NCI-H526 treated with DMSO at 0.1 percent for 48 hours (cell line): ENCODE measurements around the gene RAB43.
"Not testable (repeated sequence)": the region's sequence is repeated elsewhere in the genome, so short reads cannot be mapped to it uniquely, and the experiment has no call there.

ENCODE experiments used
- DNase-seq: peaks from one replicate; lab custom pipeline; 2025; lab: John Stamatoyannopoulos, UW

The RAB43 gene

DNA sequence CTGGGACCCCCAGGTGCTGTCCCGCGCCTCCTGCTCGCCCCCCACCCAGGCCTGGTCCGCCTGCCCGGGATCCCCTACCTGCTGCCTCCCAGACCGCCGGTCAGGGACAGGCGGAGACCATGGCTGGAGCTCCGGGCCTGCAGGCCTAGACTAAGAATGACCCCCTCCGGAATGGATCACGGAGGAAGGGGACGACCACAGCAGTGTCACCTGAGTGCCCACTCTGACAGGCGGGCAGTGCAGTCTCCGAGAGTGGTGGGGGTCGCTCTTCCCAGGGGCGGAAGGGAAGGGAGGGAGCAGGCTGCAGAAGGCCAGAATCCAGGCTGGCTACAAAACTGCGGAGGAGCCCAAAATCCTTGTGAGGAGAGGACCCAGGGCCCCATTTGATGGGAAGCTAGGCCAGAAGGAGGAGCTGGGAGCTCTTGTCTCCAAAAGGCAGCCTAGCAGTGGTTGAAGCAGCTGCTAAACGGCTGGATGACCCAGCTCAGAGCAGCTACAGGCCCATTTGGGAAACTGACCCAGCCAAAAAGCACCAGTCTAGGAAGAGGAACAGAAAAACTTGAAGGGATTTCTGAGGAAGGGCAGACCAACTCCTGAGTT lies 908 bp upstream of the RAB43 start:
- DNase-seq, result no peak

DNA sequence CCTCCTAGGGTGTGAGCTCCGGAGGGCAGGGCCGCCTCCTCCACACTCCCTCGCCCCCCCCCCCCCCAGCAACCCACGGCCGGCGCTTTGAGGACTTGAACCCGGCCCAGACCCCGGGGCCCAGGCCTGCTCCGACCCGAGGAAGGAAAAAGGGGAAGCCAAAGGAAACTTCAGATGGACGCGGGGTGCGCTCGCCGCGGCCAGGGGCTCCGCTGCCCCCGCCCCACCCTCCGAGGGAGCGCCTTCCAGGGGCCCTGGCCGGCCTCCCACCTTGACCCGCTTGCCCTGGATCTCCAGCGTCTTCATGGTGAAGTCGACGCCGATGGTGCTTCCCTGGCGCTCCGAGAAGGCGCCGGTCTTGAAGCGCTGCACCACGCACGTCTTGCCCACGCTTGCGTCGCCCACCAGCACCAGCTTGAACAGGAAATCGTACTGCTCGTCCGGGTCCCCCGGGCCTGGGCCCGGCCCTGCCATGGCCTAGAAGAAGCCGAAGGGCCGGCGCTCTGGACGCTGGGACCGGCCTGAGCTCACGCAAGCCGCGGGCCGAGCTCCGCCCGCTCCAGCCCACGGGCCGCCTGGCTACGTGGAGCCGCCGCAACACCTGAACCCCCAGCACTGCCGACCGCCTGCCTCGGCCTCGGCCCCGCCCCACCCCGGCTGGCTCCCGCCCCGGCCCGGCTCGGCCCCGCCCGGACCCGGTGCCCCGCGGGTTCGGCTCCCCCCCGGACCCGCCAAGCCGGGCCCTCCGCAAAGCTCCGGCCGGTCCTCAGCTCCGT lies 400 bp downstream of the RAB43 start:
- DNase-seq, result no peak

DNA sequence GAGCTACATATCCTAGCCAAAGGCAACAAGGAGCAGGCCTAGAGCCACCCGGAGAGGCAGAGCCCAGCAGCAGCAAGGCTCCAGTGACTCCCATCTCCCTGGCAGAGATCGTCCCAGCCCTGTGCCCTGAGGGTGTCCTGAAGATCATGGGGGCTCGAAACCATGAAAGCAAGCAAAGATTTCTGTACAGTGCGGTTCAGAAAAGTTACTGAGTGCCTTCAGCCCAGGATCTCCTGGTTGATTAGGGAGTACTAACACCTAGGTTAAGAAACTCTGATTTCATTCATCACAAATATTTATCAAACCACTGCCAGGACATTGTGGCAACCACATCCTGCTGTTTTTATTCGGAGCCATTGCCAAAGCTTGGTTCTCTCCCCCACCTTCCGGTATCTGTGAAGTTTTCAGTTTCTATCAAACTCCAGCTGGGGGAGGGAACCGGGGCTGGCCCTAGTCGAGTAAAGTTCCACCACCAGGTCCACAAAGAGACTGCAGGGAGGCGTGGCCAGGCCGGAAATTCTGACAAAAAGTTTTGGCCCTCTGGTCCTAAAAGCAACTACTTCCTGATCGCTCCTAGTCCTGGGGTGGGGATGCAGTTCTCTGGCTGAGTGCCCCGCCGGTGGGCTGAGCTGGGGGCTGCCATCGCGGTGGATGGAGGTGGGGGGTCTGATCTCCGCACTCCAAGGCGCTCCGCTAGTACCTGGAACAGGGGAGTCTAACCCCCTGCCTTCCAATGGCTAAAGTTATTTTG lies 1.2 kb downstream of the RAB43 start:
- DNase-seq, result no peak

DNA sequence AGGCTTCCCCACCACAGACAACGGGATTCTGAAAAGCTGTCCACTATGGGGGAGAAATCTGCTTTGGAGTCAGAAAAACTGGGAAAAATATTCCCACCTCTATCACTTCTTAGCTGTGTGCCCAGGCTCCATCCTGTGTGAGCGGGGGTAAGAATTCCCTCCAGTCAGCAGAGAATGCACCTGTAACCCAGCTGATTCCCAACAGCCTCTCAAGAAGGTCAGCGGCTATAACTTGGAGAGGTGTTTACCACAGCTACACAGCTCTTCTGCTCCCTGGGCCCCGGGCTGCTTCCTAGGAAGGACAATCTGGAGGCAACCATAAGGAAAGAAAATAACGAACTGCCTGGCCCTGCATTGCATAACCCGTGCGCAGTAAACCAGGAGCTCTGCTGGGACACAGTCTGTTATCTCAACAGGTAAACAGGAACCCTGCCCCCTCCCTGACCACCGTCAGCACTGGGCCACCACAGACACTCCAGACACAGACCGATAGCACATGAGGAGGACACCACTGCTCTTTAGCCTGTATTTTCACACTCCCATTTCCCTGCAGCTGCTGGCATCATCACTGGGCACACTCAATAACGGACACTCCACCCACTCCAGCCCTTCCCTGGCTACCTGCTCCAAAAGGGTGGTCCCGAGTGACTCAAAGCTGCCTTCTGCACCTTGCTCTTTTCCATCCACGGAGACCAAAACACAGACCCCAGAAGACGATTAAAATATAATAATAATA lies 2.1 kb downstream of the RAB43 start:
- DNase-seq, result no peak

DNA sequence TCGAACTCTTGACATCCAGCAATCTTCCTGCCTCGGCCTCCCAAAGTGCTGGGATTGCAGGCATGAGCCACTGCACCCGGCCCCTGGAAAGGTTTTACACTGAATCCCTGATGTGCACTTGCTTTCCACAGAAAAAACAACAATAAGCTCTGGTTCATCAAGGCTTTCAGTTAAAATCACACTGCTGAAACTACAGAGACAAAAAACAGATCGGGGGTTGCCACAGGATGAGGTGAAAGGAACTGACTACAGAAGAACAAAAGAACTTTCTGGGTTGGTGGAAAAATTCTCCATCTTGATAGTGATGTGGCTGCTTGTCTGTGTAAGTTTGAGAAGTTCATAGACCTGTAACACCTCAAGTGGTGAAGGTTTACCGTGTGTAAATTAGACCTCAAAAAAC lies 2.9 kb downstream of the RAB43 start:
- DNase-seq, result no peak

DNA sequence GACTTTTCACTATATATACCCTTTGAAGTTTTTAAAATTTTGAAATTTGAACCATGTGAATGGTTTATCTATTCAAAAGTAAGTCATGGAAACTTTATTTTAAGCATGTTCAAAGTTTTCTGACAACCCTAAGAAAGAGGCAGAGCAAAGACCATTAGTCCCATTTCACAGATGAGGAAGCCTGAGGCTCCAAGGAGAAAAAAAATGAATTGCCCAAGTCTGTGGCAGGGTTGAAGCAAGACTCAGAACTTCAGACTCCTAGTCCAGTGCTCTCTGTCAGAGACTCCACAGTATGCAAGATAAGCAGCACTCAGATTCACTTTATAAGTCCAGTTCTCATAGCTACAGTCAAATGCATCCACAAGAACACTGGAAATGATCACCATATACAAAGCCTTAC lies 4.5 kb downstream of the RAB43 start:
- DNase-seq, result no peak

DNA sequence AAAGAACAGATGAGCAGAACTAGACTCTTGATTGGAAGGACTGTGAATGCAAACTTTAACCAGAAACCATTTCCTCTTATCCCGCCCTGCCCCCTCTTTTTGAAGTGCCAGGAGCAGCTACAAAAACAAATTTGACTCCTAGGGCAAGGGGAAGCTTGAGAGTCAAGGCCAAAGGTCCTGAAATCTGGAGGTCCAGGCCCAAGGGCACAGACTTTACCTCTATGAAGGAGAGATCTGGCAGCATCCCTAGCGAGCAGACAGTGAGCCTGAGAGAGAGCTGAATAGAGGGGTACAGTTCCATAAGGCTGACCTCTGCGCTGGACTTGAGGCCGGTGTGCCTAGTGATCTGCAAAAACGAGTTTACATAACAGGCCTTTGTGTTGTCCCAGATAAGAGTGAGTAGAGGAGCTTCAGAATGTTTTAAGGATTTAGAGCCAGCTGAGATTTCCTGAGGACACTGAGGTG lies 5.1 kb downstream of the RAB43 start:
- DNase-seq, result no peak

DNA sequence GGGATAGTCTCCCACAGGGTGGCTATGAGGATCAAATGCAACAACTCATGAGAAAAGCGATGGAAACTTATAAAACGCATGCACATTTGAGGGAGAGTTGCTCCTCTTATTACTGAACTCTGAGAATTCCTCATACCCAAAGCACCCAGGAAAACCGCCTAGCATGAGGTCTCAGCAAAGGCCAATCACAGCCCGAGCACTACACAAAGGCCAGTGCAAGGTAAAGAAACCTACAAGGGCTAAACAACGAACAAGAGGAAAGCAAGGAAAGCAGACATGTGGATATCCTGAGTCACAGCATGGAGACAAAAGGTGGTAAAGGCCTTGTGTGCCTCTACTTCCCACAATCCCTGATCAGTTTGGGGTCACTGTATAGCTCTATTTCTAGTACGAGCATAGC lies 7.1 kb downstream of the RAB43 start:
- DNase-seq, result no peak

DNA sequence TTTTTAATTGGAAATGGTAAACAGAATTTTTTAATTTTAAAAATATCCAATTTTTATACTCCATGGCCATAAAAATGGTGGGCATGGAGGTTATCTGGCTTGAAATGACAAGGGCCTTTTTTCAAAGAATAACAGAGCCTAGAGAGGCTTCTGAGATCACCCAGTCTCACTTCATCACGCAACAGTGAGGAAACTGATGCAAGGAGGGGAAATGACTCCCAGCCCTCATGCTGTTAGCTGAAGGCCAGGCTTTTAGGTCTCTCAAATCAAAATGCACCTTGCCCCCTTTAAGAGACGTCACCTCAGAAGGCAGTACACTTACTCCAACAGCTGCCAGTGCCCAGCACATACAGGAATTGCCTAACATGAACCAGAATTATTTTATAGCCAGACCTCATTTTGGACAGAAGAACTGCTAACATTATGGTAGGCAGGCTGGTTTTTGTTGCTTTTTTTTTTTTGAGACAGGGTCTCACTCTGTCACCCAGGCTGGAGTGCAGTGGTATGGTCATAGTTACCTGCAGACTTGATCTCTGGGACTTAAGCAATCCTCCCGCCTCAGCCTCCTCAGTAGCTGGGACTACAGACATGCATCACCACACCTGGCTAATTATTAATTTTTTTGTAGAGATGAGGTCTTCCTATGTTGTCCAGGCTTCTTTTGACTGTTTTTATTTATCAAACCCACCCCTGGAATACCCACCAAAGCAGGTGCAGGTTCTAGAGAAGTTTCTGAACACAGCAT lies 9.1 kb downstream of the RAB43 start:
- DNase-seq, result no peak

DNA sequence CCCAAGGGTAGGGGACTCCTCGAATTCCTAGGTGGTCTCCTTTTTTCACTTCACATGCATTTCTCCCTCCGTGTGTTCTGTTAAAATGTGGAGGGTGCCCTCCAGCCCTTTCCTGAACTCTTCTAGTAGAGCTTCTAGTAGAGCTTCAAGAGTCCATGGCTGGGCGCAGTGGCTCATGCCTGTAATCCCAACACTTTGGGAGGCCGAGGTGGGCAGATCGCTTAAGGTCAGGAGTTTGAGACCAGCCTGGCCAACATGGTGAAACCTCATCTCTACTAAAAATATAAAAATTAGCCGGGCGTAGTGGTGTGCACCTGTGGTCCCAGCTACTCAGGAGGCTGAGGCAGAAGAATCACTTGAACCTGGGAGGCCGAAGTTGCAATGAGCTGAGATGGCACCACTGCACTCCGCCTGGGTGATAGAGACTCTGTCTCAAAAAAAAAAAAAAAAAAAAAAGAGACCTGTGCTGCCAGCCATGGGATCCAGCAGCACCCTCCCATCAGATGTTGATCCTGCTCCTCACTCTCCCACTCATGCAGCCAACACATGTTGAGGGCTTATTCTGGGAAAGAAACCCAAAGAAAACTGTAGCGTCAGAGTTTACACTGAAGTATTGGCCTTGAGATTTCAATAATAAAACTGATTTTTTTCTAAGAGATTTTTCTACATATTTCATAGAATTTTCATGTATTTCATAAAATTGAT lies 10.4 kb downstream of the RAB43 start:
- DNase-seq, result not testable (repeated sequence)

DNA sequence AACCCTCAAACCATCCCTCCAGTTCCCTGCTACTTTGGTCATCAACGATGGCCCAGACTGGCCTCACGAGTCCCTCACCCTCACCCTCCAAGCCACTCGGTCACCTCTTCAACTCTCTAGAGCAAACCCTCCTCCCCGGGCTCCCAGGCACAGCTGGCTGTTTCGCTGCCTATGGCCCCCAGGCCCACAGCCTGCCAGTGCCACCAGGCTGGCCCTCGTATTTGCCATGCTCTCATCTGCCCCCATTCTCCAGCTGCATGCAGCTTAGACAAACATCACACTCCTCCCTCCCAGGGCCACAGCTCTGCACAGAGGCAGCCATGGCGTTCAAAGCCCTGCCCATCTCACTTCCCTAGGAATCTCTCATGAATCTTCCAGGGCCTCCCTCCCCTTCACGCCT lies 13.8 kb downstream of the RAB43 start:
- DNase-seq, result no peak

DNA sequence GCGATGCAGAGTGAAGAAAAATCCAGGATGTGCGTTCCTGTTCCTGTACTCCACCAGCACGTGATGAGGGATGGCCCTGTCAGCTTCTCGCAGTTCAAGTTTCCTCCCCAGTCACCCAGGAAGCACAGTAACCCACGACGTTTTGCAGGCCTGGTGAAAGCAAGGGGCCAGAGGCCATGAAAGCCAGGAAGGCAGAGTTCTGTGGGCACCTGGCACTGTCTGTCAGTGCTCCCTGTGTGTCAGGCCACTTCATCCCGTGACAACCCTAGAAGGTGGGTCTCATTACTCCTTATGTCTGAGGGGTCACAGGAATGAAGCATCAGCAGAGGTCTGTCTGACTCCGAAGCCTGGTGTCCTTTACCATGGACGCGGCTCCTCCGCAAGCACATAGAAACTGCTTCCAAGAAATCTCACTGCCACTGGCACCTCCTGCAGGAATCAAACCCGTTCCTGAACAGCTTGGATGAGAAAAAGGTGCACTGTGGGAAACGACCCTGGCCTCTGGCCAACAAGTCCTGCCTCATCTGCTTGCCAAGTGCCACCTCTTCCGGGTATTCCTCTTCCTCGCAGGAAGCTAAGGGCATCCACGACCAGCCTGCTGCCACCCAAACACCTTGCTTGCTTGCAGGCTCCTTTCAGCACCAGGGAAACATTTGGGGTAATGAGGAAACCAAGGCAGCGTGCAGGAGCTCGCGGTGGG lies 14.6 kb downstream of the RAB43 start:
- DNase-seq, result no peak

DNA sequence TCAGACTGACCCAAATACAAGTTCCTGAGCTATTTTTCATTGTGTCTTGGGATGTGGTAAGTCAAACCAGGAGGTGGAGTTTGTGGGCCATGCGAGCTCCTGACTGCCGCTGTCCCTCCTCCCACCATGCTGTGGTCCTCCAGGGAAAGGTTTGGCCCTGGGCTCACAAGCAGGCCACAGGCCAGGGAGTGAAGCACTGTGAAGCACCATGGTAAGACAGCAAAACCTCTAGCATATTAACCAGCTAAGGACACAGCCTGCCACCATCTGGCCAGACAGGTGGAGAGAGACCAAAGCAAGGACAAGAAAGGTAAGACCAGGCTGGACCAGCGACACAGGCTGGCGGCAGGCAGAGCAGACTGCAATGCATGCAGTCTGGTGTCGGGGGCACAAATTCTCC lies 15.3 kb downstream of the RAB43 start:
- DNase-seq, result no peak

DNA sequence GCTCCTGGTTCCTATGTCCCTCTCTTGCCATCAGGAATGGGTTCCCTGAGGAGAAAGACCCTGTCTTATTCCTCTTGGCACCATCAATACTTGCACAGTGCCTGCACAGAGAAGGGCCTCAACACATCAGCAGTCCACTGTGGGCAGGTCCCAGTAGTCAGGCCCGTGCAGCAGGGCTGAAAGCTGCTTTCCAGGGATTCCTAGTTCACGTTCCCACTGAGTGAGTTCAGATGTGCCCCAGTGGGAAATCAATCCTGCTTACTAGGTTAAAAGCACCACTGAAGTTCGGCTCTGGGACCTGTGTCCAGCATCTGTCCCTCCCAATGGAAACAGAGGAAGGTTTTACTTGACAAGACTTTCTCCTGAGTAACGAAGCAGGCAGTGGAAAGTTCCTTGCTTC lies 15.7 kb downstream of the RAB43 start:
- no peak for DNase-seq

DNA sequence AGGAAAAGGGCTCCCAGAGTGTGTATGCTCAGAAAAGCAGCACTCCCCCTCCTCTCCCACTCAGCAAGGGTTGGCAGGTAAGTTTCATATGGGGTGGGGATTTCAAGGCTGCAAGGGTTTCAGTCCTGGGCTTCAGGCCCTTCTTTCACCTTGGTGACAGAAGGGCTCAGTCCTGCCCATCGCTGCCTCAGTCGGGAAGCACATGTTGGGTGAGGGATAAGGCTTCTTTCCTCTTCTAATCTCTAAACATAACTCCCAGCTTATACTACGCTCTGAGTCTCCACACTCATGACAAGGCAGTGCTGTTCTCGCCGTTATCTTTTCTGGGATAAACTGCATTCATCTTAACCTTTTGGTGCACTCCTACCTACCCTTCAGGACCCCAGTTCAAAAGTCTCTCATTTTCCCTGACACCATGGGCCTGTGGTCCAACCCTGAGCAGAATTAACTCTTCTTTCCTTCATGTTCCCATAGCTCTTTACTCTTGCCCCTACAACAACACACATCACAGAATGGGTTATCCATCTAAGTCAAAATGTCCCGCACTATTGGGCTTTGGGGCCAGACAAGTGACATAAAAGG lies 17.0 kb downstream of the RAB43 start:
- no peak for DNase-seq

DNA sequence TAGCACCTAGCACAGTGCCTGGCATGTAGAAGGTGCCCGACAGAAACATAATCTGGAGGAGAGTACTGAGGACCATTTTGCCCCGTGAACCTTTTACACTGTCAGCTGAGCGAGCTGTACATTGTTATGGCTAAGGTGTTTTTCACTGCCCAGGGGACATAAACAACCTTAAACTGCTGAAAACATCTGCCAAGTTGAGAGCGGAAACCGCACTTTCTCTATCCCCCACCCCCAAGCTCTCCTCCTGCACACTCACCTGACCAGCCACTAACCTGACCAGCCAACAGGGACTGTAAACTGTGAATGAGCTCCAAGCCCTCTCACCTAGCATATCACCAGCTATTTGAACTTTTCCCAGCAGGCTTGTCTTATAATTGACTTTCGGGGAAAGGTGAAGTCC lies 17.6 kb downstream of the RAB43 start:
- no peak for DNase-seq

DNA sequence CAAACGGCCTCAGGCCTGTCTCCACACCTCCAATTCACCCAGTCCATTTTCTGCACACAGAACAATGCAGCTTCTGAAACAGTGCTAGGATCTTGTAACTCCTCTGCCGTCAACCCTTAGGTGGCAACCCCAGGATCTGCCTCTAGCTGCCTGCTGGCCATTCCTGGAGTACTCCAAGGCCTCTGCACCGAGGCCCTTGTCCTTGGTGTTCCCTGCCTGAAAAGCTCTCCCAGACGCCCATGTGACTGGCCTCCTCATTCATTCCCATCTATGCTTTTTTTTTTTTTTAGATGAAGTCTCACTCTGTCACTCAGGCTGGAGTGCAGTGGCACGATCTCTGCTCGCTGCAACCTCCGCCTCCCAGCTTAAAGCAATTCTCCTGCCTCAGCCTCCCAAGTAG lies 18.3 kb downstream of the RAB43 start:
- no peak for DNase-seq

DNA sequence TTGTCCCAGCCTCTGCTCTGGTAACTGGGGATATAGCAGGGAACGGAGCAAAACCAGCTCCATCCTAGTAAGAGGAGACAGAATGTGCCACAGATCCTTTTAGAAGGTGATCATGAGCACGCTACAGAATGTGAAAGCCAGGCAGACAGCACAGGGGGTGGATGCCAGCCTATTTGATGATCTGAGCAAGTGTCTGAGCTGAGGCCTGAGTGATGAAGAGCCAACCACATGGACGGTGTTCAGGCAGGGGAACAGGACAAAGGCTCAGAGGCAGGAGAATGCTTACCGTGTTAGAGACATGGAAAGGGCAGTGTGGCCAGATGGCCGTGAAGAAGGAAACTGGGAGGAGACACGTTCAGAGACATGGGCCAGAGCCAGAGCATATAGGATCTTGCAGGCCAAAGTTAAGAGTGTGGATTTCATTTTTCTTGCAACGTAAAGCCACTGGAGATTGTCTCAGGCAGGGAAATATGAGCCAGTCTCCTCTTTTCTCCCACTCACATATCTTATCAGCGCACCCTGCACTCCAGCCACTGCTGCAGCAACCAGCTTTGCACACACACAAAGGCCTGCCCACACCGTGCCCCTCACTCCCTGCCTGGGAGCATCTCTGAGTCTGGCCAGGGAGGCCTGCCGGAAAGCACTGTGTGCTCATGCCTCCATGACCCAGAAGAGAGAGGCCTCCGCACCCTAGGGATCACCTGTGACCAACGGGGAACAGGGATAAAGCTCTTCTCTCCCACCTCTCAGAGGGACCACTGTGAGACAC lies 20.1 kb downstream of the RAB43 start:
- DNase-seq, result no peak

DNA sequence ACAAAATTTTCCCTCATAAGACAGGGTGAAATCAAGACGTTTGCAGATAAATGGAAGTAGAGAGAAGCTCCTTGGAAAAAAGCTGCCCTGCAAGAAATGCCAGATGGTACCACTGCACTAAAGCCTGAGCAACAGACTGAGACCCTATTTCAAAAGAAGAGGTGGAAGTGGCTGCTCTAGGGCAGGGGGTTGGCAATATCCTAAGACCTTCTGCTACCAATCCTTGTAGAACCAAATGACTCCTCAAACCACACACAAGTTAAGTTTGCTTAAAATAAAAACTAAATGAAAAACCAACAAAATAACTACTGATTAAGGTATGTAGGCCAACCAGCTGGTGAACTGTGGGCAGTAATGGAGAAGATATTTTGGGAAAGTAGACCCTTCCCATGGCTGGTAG lies 21.3 kb downstream of the RAB43 start:
- no peak for DNase-seq
